ENCODE measurements around the gene DGKE.
A peak's percentile ranks its signal among the peaks of the same experiment; 100 is the strongest.

The DGKE gene

GRCh38 chr17:56834380-56835263 is 671 bp downstream of the DGKE start:
- no peak for DNase-seq (ENCODE audit: low read depth, low spot score)

GRCh38 chr17:56835264-56835585 is 1.3 kb downstream of the DGKE start:
- DNase-seq (ENCODE audit: low read depth, low spot score): no peak
- H3K4me3 ChIP-seq (ENCODE audit: low read length): peak overlapping the region; percentile 68

More at GRCh38 chr17:56834380-56835263, 671 bp downstream of the DGKE start:
- peak overlapping the region; percentile 68 for H3K4me3 ChIP-seq (ENCODE audit: low read length)

GRCh38 chr17:56838687-56839086 is 4.7 kb downstream of the DGKE start:
- DNase-seq (ENCODE audit: low read depth, low spot score): no peak
- H3K4me3 ChIP-seq (ENCODE audit: low read length): no peak overlapping the region

- no peak for DNase-seq (ENCODE audit: low read depth, low spot score)
- no peak overlapping the region for H3K4me3 ChIP-seq (ENCODE audit: low read length)
Measured at GRCh38 chr17:56842577-56842976, 8.6 kb downstream of the DGKE start.

GRCh38 chr17:56845934-56846333 is 12.0 kb downstream of the DGKE start:
- no peak for DNase-seq (ENCODE audit: low read depth, low spot score)
- no peak overlapping the region for H3K4me3 ChIP-seq (ENCODE audit: low read length)

GRCh38 chr17:56847106-56847505 is 13.2 kb downstream of the DGKE start:
- peak; percentile 37 for DNase-seq (ENCODE audit: low read depth, low spot score)
- H3K4me3 ChIP-seq (ENCODE audit: low read length): no peak overlapping the region

GRCh38 chr17:56849131-56849530 is 15.2 kb downstream of the DGKE start:
- H3K4me3 ChIP-seq (ENCODE audit: low read length): no peak overlapping the region
- DNase-seq (ENCODE audit: low read depth, low spot score): no peak

GRCh38 chr17:56850591-56850990 is 16.6 kb downstream of the DGKE start:
- no peak for DNase-seq (ENCODE audit: low read depth, low spot score)
- no peak overlapping the region for H3K4me3 ChIP-seq (ENCODE audit: low read length)

- DNase-seq (ENCODE audit: low read depth, low spot score): peak; percentile 69
- H3K4me3 ChIP-seq (ENCODE audit: low read length): no peak overlapping the region
Measured at GRCh38 chr17:56851008-56851407, 17.1 kb downstream of the DGKE start.

GRCh38 chr17:56861899-56862298 is 27.9 kb downstream of the DGKE start:
- H3K4me3 ChIP-seq (ENCODE audit: low read length): no peak overlapping the region
- no peak for DNase-seq (ENCODE audit: low read depth, low spot score)

- DNase-seq (ENCODE audit: low read depth, low spot score): no peak
- H3K4me3 ChIP-seq (ENCODE audit: low read length): no peak overlapping the region
Measured at GRCh38 chr17:56863974-56864373, 30.0 kb downstream of the DGKE start.

GRCh38 chr17:56866076-56866475 is 32.1 kb downstream of the DGKE start:
- no peak for DNase-seq (ENCODE audit: low read depth, low spot score)
- no peak overlapping the region for H3K4me3 ChIP-seq (ENCODE audit: low read length)

GRCh38 chr17:56866496-56866895 is 32.5 kb downstream of the DGKE start:
- H3K4me3 ChIP-seq (ENCODE audit: low read length): no peak overlapping the region
- no peak for DNase-seq (ENCODE audit: low read depth, low spot score)

- no peak overlapping the region for H3K4me3 ChIP-seq (ENCODE audit: low read length)
- no peak for DNase-seq (ENCODE audit: low read depth, low spot score)
Measured at GRCh38 chr17:56867948-56868376, 34.0 kb downstream of the DGKE start.

GRCh38 chr17:56868716-56869115 is 34.8 kb downstream of the DGKE start:
- DNase-seq (ENCODE audit: low read depth, low spot score): no peak

GRCh38 chr17:56870081-56870651 is 36.2 kb downstream of the DGKE start:
- no peak for DNase-seq (ENCODE audit: low read depth, low spot score)
- H3K4me3 ChIP-seq (ENCODE audit: low read length): no peak overlapping the region

More at GRCh38 chr17:56868716-56869115, 34.8 kb downstream of the DGKE start:
- no peak overlapping the region for H3K4me3 ChIP-seq (ENCODE audit: low read length)

- DNase-seq (ENCODE audit: low read depth, low spot score): no peak
- H3K4me3 ChIP-seq (ENCODE audit: low read length): no peak overlapping the region
Measured at GRCh38 chr17:56876766-56877179, 42.8 kb downstream of the DGKE start.

- no peak overlapping the region for H3K4me3 ChIP-seq (ENCODE audit: low read length)
- no peak for DNase-seq (ENCODE audit: low read depth, low spot score)
Measured at GRCh38 chr17:56879280-56879679, 45.3 kb downstream of the DGKE start.

GRCh38 chr17:56880133-56880532 is 46.2 kb downstream of the DGKE start:
- no peak for DNase-seq (ENCODE audit: low read depth, low spot score)
- H3K4me3 ChIP-seq (ENCODE audit: low read length): no peak overlapping the region

GRCh38 chr17:56880571-56880970 is 46.6 kb downstream of the DGKE start:
- H3K4me3 ChIP-seq (ENCODE audit: low read length): no peak overlapping the region
- no peak for DNase-seq (ENCODE audit: low read depth, low spot score)

All from Jurkat, Clone E6-1 (cell line).